Lung (tissue), 12 donors: Measurements from ENCODE around the gene TMPRSS13. TPM values are rescaled to one million over a fixed set of nuclear protein-coding genes. Genes with fewer than 3 reads are reported as not detected.
A peak's percentile ranks its signal among the peaks of the same experiment; 100 is the strongest.

Source experiments
- ATAC-seq: fragments of 200-7000 bp; cut with Tn5 transposase; one replicate; pipeline ENCODE4 v1.9.1; 2020; ENCODE audit warnings: moderate number of reproducible peaks; ENCODE audit not compliant: insufficient read depth, low FRiP score
- DNase-seq, 3 donors: peaks; one replicate each; pipeline ENCODE4 v3.0.0-alpha.2; 2013 to 2017
- H3K27ac ChIP-seq, 2 donors: one replicate each; pipeline ENCODE4 v1.5.1; 2013; ENCODE audit warnings: mild to moderate bottlenecking in 2 of 2, moderate library complexity in 2 of 2, control low read depth in 1 of 2, inconsistent platforms in 1 of 2, low read depth in 1 of 2, low read length in 1 of 2
- H3K27me3 ChIP-seq, 3 donors: one replicate each; pipeline ENCODE4 v1.5.1; 2013; ENCODE audit warnings: low read length in 2 of 3; ENCODE audit not compliant: control insufficient read depth in 3 of 3, insufficient read depth in 3 of 3
- H3K36me3 ChIP-seq, 4 donors: one replicate each; pipeline ENCODE4 v1.5.1; 2013; ENCODE audit warnings: low read length in 4 of 4, mild to moderate bottlenecking in 1 of 4, moderate library complexity in 1 of 4; ENCODE audit not compliant: control insufficient read depth in 4 of 4, insufficient read depth in 4 of 4
- H3K4me1 ChIP-seq, 5 donors: one replicate each; pipeline ENCODE4 v1.5.1; 2013; ENCODE audit warnings: low read length in 5 of 5, mild to moderate bottlenecking in 2 of 5, moderate library complexity in 1 of 5; ENCODE audit not compliant: control insufficient read depth in 5 of 5, insufficient read depth in 5 of 5
- H3K4me3 ChIP-seq: one replicate; pipeline ENCODE4 v1.5.1; 2013; ENCODE audit warnings: mild to moderate bottlenecking, control low read depth, moderate library complexity
- H3K9ac ChIP-seq, 2 donors: one replicate each; pipeline ENCODE4 v1.5.1; 2013; ENCODE audit warnings: low read length in 2 of 2, control low read depth in 1 of 2; ENCODE audit not compliant: insufficient read depth in 1 of 2
- H3K9me3 ChIP-seq, 4 donors: one replicate each; pipeline ENCODE4 v1.5.1; 2013; ENCODE audit warnings: low read length in 3 of 4, mild to moderate bottlenecking in 1 of 4, moderate library complexity in 1 of 4; ENCODE audit not compliant: control insufficient read depth in 4 of 4, insufficient read depth in 3 of 4
- WGBS, 2 donors: extraction: QIAGEN DNeasy Blood & Tissue Kit; methylation state at CpG; one replicate each; pipeline ENCODE4 v1.1.7; 2013; 5-methylcytosine and 5-hydroxymethylcytosine counted together
- polyA plus RNA-seq, 2 donors: library from polyadenylated mRNA; stranded (reverse); fragments of 200-250 nt; gene quantifications; one replicate each; pipeline ENCODE4 v1.2.1, GENCODE V29; 2013
- total RNA-seq, 2 donors: library from RNA; depleted of rRNA in 1 of 2; stranded (reverse); fragments of >200 nt in 1 of 2; gene quantifications; one replicate each; pipeline ENCODE4 v1.2.1, GENCODE V29; 2014 to 2021
- TF ChIP-seq, protein P1 (sequence below): IDR thresholded peaks from 2 replicates; pipeline ENCODE4 v1.5.1; 2012; ENCODE audit warnings: mild to moderate bottlenecking; ENCODE audit errors: control extremely low read depth, extremely low read depth
- donor health status: control.
- donor health status: control.
- donor health status: Bipolar disorder and iron deficiency.
- donor health status: healthy.
- donor health status: DM: yes; HTN: yes; CAD: no.

Gene TMPRSS13
- total and polyA plus RNA-seq, 4 donors = 5.8 to 9.4 (median 9.2) TPM

DNA sequence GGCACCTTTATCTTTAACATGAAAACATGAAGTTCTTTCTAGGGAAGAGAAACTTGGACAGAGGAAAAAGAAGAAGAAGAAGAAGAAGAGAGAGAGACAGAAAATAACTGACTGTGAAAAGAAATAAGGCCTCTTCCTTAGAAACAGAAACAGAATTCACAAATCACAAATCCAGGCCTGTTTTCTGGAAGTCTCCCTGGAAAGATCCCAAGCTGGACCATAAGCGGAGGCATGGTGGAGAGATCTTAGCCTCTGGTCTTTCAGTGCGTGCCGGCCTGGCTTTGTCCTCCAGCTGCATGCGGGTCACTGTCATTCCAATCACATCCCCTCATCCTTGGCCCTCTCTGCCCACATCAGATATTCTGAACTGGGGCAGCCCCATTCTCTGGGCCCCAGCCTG lies 59.6 kb downstream of the TMPRSS13 start:
- DNase-seq (no peak), ATAC-seq (no peak)
- H3K4me3 ChIP-seq = no peak overlapping the region
- no peaks in the 10 kb centered on the region for H3K36me3 ChIP-seq
- H3K9me3 ChIP-seq = no peaks in the 10 kb centered on the region
- WGBS, 2 donors = 57 to 84% methylated on average over 4 of the region's 4 CpGs
- TF ChIP-seq, protein P1, sequence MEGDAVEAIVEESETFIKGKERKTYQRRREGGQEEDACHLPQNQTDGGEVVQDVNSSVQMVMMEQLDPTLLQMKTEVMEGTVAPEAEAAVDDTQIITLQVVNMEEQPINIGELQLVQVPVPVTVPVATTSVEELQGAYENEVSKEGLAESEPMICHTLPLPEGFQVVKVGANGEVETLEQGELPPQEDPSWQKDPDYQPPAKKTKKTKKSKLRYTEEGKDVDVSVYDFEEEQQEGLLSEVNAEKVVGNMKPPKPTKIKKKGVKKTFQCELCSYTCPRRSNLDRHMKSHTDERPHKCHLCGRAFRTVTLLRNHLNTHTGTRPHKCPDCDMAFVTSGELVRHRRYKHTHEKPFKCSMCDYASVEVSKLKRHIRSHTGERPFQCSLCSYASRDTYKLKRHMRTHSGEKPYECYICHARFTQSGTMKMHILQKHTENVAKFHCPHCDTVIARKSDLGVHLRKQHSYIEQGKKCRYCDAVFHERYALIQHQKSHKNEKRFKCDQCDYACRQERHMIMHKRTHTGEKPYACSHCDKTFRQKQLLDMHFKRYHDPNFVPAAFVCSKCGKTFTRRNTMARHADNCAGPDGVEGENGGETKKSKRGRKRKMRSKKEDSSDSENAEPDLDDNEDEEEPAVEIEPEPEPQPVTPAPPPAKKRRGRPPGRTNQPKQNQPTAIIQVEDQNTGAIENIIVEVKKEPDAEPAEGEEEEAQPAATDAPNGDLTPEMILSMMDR = no peak
- no peak overlapping the region for H3K9ac ChIP-seq
- no peaks in the 10 kb centered on the region for H3K27me3 ChIP-seq
- peaks cover 7 to 40% (median 16%) of the 10 kb centered on the region in 5 donors for H3K4me1 ChIP-seq
- H3K27ac ChIP-seq = peak overlapping the region in 1 of 2 donors; percentile 35

DNA sequence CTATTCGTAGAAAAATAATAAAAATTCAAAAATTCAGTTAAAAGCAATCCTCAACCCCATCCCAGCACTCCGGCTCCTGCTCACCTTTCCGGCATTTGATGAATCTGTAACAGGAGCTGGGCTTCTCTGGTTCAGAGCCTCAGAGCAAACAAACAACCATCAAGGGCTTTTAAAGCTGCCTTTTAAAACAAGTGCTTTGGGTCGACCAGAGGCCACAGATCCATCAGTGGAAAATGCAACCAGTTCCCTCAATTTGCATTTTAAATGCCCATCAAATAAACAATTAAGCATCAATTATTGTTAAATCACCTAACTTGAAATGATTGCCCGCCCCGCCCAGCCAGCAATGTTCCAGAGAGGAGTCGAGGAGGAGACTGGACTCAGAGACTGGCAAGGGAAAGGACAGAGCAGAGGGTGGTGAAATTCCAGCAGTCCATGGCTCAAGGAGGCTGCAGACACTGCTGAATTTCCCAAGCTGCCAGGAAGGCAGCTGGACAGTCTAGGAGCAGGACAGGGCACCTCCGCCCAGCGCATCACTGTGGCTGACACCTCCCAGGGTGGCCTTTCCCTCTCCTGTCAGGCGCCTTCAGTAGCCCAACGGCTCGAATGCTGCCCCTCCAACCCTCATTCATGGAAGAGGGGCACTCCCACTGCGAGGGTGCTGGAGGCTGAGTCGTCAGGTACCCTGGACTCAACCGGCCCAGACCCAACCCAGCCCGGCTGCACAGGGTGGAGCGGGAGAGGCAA lies 60.2 kb downstream of the TMPRSS13 start:
- no peaks in the 10 kb centered on the region for H3K27me3 ChIP-seq

DNA sequence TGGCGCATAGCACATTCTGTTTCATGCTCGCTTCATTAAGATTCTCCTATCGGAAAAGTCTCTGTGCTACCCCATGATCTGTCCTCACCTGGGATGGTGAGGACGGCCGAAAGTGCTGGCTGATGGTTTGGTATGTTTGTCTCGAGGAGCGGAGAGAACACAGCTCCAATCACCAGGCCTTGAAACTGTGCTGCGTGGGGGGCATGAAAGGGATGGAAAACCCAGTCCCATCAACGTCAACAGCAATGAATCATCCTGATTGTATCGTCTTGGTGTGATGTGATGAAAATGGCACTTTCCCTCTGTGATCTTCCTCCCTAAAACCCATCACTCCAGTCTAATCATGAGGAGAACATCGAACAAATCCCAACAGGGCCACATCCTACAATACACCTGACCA lies 61.1 kb downstream of the TMPRSS13 start:
- 78 to 86% methylated on average over 11 of the region's 11 CpGs for WGBS, 2 donors
- Histone ChIP-seq H3K9me3 (no peaks in the 10 kb centered on the region), H3K27ac (no peak overlapping the region), H3K4me1 (peaks cover 0 to 36% (median 18%) of the 10 kb centered on the region in 5 donors), H3K4me3 (no peak overlapping the region), H3K9ac (no peak overlapping the region), H3K27me3 (no peaks in the 10 kb centered on the region), H3K36me3 (no peaks in the 10 kb centered on the region)
- no peak for ATAC-seq
- DNase-seq = no peak
- TF ChIP-seq, protein P1 = no peak

More for the DNA sequence above, 60.2 kb downstream of the TMPRSS13 start:
- H3K4me1 ChIP-seq = peaks cover 7 to 36% (median 14%) of the 10 kb centered on the region in 5 donors
- H3K36me3 ChIP-seq = no peaks in the 10 kb centered on the region
- DNase-seq (no peak), ATAC-seq (no peak)
- TF ChIP-seq, protein P1 = no peak
- no peak overlapping the region for H3K9ac ChIP-seq
- H3K9me3 ChIP-seq = no peaks in the 10 kb centered on the region
- H3K4me3 ChIP-seq = no peak overlapping the region
- H3K27ac ChIP-seq = peak overlapping the region in 1 of 2 donors; percentile 28
- 77 to 85% methylated on average over 17 of the region's 17 CpGs for WGBS, 2 donors
